Islet precursor cell (in vitro differentiated cells): Measurements from ENCODE around the gene CREB1.
"Not testable (repeated sequence)": the region's sequence is repeated elsewhere in the genome, so short reads cannot be mapped to it uniquely, and the experiment has no call there.

Experiments used
- DNase-seq: peaks from one replicate; pipeline ENCODE4 v3.0.0-alpha.2; 2018

CREB1 gene

GRCh38 chr2:207621501-207622039 lies 91.8 kb downstream of the CREB1 start:
- DNase-seq: no peak

GRCh38 chr2:207624185-207625013 lies 94.6 kb downstream of the CREB1 start:
- peak; percentile 86 for DNase-seq

- DNase-seq: peak; percentile 77
These were observed 95.5 kb downstream of the CREB1 start, which contains the start of gene METTL21A for GRCh38 chr2:207625014-207625907. Gene METTL21A, minus strand, starts transcription at chr2:207625394. Its CDS starts 1,019 bp downstream, at chr2:207624375.

GRCh38 chr2:207629553-207629952 lies 99.8 kb downstream of the CREB1 start:
- no peak for DNase-seq

- DNase-seq: no peak
These were observed 100.7 kb downstream of the CREB1 start for GRCh38 chr2:207630491-207630890.

- DNase-seq: peak; percentile 89
These were observed 103.1 kb downstream of the CREB1 start for GRCh38 chr2:207632575-207633493.

GRCh38 chr2:207633686-207634085 lies 103.9 kb downstream of the CREB1 start:
- no peak for DNase-seq

- peak; percentile 97 for DNase-seq
These were observed 105.9 kb downstream of the CREB1 start for GRCh38 chr2:207635468-207636200.

GRCh38 chr2:207639288-207639687 lies 109.5 kb downstream of the CREB1 start:
- not testable (repeated sequence) for DNase-seq

GRCh38 chr2:207640160-207640559 lies 110.4 kb downstream of the CREB1 start:
- no peak for DNase-seq

GRCh38 chr2:207640661-207641060 lies 110.9 kb downstream of the CREB1 start:
- no peak for DNase-seq

- no peak for DNase-seq
These were observed 114.1 kb downstream of the CREB1 start for GRCh38 chr2:207643892-207644291.

- DNase-seq: not testable (repeated sequence)
These were observed 116.8 kb downstream of the CREB1 start for GRCh38 chr2:207646582-207646981.
